GM12878 (cell line): Measurements from ENCODE around the gene RPL31. TPM values are rescaled to one million over a fixed set of nuclear protein-coding genes. Genes with fewer than 3 reads are reported as not detected.

Experiments used
- ATAC-seq: fragments of 200-7000 bp; cut with Tn5 transposase; 3 replicates; pipeline ENCODE4 v1.9.1; 2020; ENCODE audit warnings: mild to moderate bottlenecking, moderate library complexity
- BruUV-seq: library from RNA; stranded (reverse); fragments of 400-500 nt; replicated peaks from 2 replicates; lab custom pipeline; 2021; lab: Mats Ljungman, UMichigan
- CTCF ChIA-PET: fragments of 300-600 bp; sonication (Branson Sonifier 250); formaldehyde crosslinking; extraction: SDS; loops from one replicate; lab custom pipeline; 2021; ENCODE audit warnings: inconsistent platforms; lab: Yijun Ruan, JAX
- POLR2A ChIA-PET: fragments of 350-600 bp; formaldehyde crosslinking; extraction: SDS; loops from one replicate; lab custom pipeline; 2021; ENCODE audit warnings: inconsistent platforms; lab: Charles Lee
- RAD21 ChIA-PET: fragments of 300-600 bp; sonication (Branson Sonifier 250); formaldehyde crosslinking; loops from one replicate; lab custom pipeline; 2023; ENCODE audit warnings: antibody characterized with exemption; ENCODE audit not compliant: unreplicated experiment; lab: Charles Lee
- SMC1A ChIA-PET: fragments of 300-600 bp; sonication (Branson Sonifier 250); formaldehyde crosslinking; loops from one replicate; lab custom pipeline; 2023; ENCODE audit not compliant: unreplicated experiment, uncharacterized antibody; lab: Charles Lee
- DNase-seq: peaks from one replicate; pipeline ENCODE4 v3.0.0-alpha.2; 2011; ENCODE audit warnings: low read depth, low spot score
- FAIRE-seq: peaks from 3 replicates; lab custom pipeline; 2011; peaks lifted over from hg19 to GRCh38; lab: Jason Lieb, UNC
- H2AFZ ChIP-seq: 2 replicates; pipeline ENCODE4 v1.6.0; 2011; ENCODE audit warnings: low read depth, low read length, control low read depth; ENCODE audit not compliant: control insufficient read depth
- H3K27ac ChIP-seq: 2 replicates; pipeline ENCODE4 v1.5.1; 2011; ENCODE audit warnings: control low read depth; ENCODE audit not compliant: control insufficient read depth, insufficient read depth
- H3K27me3 ChIP-seq, 2 experiments: replicated peaks in 1 of 2; 2 replicates each; pipeline versions ENCODE4 v1.6.0 to v1.6.1; 2011; ENCODE audit warnings: low read length in 1 of 2; ENCODE audit not compliant: control insufficient read depth in 2 of 2, insufficient read depth in 2 of 2
- H3K36me3 ChIP-seq, 2 experiments: 2 replicates each; pipeline ENCODE4 v1.5.1; 2011; ENCODE audit warnings: low read length in 1 of 2; ENCODE audit not compliant: control insufficient read depth in 2 of 2, insufficient read depth in 2 of 2
- H3K4me1 ChIP-seq: 2 replicates; pipeline ENCODE4 v1.6.1; 2011; ENCODE audit warnings: mild to moderate bottlenecking, low read length, moderate library complexity, mixed read lengths; ENCODE audit not compliant: control insufficient read depth, insufficient read depth
- H3K4me2 ChIP-seq: 2 replicates; pipeline ENCODE4 v1.6.0; 2011; ENCODE audit warnings: control low read depth; ENCODE audit not compliant: control insufficient read depth, insufficient read depth
- H3K4me3 ChIP-seq: fragments of 200-600 bp; sonication (generic); 2 replicates; pipeline ENCODE4 v1.5.1; 2016
- H3K79me2 ChIP-seq: 2 replicates; pipeline ENCODE4 v1.6.0; 2011; ENCODE audit warnings: low read length; ENCODE audit not compliant: control insufficient read depth, insufficient read depth
- H3K9ac ChIP-seq: 2 replicates; pipeline ENCODE4 v1.8.0; 2011; ENCODE audit warnings: low read length, control low read depth, mixed read lengths; ENCODE audit not compliant: control insufficient read depth, insufficient read depth
- H3K9me3 ChIP-seq: replicated peaks from 3 replicates; pipeline ENCODE4 v1.5.1; 2011; ENCODE audit warnings: mild to moderate bottlenecking, low read length; ENCODE audit not compliant: control insufficient read depth, insufficient read depth
- H4K20me1 ChIP-seq: 2 replicates; pipeline ENCODE4 v1.6.0; 2011; ENCODE audit not compliant: control insufficient read depth, insufficient read depth
- HCFC1 ChIP-seq: fragments of 150-350 bp; IDR thresholded peaks from 2 replicates; pipeline ENCODE4 v1.6.1; 2014; ENCODE audit warnings: low read length
- KDM1A ChIP-seq: fragments of 200-600 bp; sonication (generic); IDR thresholded peaks from 2 replicates; pipeline ENCODE4 v1.6.1; 2016; ENCODE audit warnings: borderline replicate concordance
- NFIC ChIP-seq: IDR thresholded peaks from 2 replicates; pipeline ENCODE4 v1.6.1; 2012; ENCODE audit warnings: low read depth, mild to moderate bottlenecking, inconsistent platforms, low read length, moderate library complexity
- POLR2A ChIP-seq: IDR thresholded peaks from 2 replicates; pipeline ENCODE4 v1.6.1; 2011; ENCODE audit warnings: low read depth, mild to moderate bottlenecking, low read length
- RFX5 ChIP-seq: IDR thresholded peaks from 2 replicates; pipeline ENCODE4 v1.6.1; 2011; ENCODE audit warnings: low read depth, low read length, improper control_type of control experiment
- RUNX3 ChIP-seq: IDR thresholded peaks from 2 replicates; pipeline ENCODE4 v1.6.1; 2012; ENCODE audit warnings: low read length, inconsistent platforms
- SIX5 ChIP-seq: IDR thresholded peaks from 2 replicates; pipeline ENCODE4 v1.6.1; 2011; ENCODE audit warnings: mild to moderate bottlenecking, low read depth, low read length, moderate library complexity; ENCODE audit not compliant: severe bottlenecking
- SREBF2 ChIP-seq: IDR thresholded peaks from 2 replicates; pipeline ENCODE4 v1.6.1; 2012; ENCODE audit warnings: mild to moderate bottlenecking, low read length
- WGBS: methylation state at CpG from one replicate; pipeline ENCODE4 v1.1.6; 2016; ENCODE audit warnings: low lambda C conversion rate; ENCODE audit not compliant: insufficient replicate concordance, insufficient coverage; ENCODE audit errors: missing lambda C conversion rate; 5-methylcytosine and 5-hydroxymethylcytosine counted together
- in situ Hi-C: fragments of 300-500 bp; cut with MboI; formaldehyde crosslinking; loops from 9 replicates; pipeline ENCODE4 v1.14.3; 2018; ENCODE audit warnings: mixed read lengths
- intact Hi-C: fragments of 100-400 bp; cut with micrococcal nuclease; formaldehyde crosslinking; loops from one replicate; pipeline ENCODE4 v1.14.2; 2022; ENCODE audit not compliant: unreplicated experiment
- polyA plus RNA-seq, 11 experiments: library from polyadenylated mRNA; depleted of rRNA in 4 of 11; unstranded in 6 of 11; stranded (reverse) in 5 of 11; fragments of >200 nt; fragmentation: Nextera tagmentation in 4 of 11; fragmentation: Illumina TruSeq in 1 of 11; extraction: Ambion mirVana in 4 of 11; extraction: Trizol in 1 of 11; gene quantifications; 1 replicate in 1 of 11; 2 replicates in 10 of 11; pipeline versions ENCODE4 v1.2.1 to v1.2.3, GENCODE V29; 2011 to 2016; ENCODE audit warnings: inconsistent platforms in 2 of 11, missing spikeins in 2 of 11, low read depth in 1 of 11
- total RNA-seq, 4 experiments: library from RNA; depleted of rRNA in 3 of 4; stranded (reverse); fragments of >200 nt in 3 of 4; fragmentation: Illumina TruSeq in 1 of 4; extraction: Trizol in 1 of 4; gene quantifications; 2 replicates each; pipeline versions ENCODE4 v1.2.1 to v1.2.3, GENCODE V29; 2013 to 2021
- TF ChIP-seq, protein P1 (sequence below), 3 experiments: IDR thresholded peaks in 2 of 3; conservative IDR thresholded peaks in 1 of 3; 2 replicates each; pipeline ENCODE4 v1.5.1; 2011; ENCODE audit warnings: low read depth in 3 of 3, low read length in 3 of 3, mild to moderate bottlenecking in 3 of 3, control low read depth in 2 of 3, moderate library complexity in 2 of 3, inconsistent platforms in 1 of 3, mixed read lengths in 1 of 3; ENCODE audit not compliant: control insufficient read depth in 2 of 3, insufficient read depth in 1 of 3; ENCODE audit errors: extremely low read depth in 1 of 3
- TF ChIP-seq, protein P2 (sequence below): IDR thresholded peaks from 2 replicates; pipeline ENCODE4 v1.6.1; 2012; ENCODE audit warnings: low read depth, low read length, improper control_type of control experiment

The RPL31 gene
- total and polyA plus RNA-seq, 10 of the 15 experiments (the other 5 are each of a cell fraction or from before 2014, with no cell fraction given): 1,643 to 8,551 (median 2,208) TPM

DNA sequence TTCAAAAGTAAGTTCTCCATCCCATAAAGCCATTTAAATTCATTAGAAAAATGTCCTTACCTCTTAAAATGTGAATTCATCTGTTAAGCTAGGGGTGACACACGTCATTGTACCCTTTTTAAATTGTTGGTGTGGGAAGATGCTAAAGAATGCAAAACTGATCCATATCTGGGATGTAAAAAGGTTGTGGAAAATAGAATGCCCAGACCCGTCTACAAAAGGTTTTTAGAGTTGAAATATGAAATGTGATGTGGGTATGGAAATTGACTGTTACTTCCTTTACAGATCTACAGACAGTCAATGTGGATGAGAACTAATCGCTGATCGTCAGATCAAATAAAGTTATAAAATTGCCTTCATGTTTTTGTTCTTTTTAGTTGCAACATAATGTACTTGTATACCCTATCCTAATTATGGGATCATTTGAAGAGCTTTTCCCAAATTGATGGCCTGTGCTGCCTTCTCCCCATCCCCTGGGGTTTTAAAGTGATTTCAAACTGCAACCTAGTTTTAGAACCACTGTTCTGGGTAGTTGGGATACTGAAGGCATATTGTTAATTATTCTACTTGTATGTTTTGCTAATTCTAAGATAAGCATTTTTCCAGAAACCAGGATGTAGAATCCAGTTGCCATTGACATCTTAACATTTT, 4.1 kb downstream of the RPL31 start:
- in situ Hi-C loops: no loop called here
- peaks cover 4% of the 10 kb centered on the region for H4K20me1 ChIP-seq
- SMC1A ChIA-PET: interaction anchor here (0.8 kb wide), 1 partner anchor 148 kb away, joined by 3 read pairs; no protein-coding TSS in a partner anchor
- intact Hi-C loops: no loop called here
- peaks cover 17 to 44% of the 10 kb centered on the region in 2 experiments for H3K36me3 ChIP-seq
- no peak overlapping the region for H2AFZ ChIP-seq
- peaks cover 2% of the 10 kb centered on the region; the same call in 2 of the 3 replicates for H3K9me3 ChIP-seq
- 70% methylated on average over 4 of the region's 4 CpGs for WGBS
- POLR2A ChIA-PET: interaction anchor here (0.6 kb wide), 1 partner anchor 303 kb away, joined by 3 read pairs; no protein-coding TSS in a partner anchor
- H3K4me3 ChIP-seq: 0 out of 2 replicates have a peak overlapping the region, but pooled peaks have one; percentile 96
- H3K4me2 ChIP-seq: no peak overlapping the region
- TF ChIP-seq NFIC: no peak
- TF ChIP-seq, protein P1, sequence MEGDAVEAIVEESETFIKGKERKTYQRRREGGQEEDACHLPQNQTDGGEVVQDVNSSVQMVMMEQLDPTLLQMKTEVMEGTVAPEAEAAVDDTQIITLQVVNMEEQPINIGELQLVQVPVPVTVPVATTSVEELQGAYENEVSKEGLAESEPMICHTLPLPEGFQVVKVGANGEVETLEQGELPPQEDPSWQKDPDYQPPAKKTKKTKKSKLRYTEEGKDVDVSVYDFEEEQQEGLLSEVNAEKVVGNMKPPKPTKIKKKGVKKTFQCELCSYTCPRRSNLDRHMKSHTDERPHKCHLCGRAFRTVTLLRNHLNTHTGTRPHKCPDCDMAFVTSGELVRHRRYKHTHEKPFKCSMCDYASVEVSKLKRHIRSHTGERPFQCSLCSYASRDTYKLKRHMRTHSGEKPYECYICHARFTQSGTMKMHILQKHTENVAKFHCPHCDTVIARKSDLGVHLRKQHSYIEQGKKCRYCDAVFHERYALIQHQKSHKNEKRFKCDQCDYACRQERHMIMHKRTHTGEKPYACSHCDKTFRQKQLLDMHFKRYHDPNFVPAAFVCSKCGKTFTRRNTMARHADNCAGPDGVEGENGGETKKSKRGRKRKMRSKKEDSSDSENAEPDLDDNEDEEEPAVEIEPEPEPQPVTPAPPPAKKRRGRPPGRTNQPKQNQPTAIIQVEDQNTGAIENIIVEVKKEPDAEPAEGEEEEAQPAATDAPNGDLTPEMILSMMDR (IDR thresholded peaks at IDR 0.05 in 2 of 3, conservative IDR thresholded peaks at IDR 0.05 in 1 of 3; ENCODE audit: control insufficient read depth in 2 of 3, extremely low read depth in 1 of 3, insufficient read depth in 1 of 3, low read depth in 3 of 3, low read length in 3 of 3): no peak
- no peak for TF ChIP-seq KDM1A
- no peak for TF ChIP-seq HCFC1
- TF ChIP-seq POLR2A: no peak; the same call in 1 of the 2 replicates
- no peak for TF ChIP-seq RFX5
- TF ChIP-seq SREBF2: no peak
- TF ChIP-seq RUNX3: no peak
- TF ChIP-seq, protein P2, sequence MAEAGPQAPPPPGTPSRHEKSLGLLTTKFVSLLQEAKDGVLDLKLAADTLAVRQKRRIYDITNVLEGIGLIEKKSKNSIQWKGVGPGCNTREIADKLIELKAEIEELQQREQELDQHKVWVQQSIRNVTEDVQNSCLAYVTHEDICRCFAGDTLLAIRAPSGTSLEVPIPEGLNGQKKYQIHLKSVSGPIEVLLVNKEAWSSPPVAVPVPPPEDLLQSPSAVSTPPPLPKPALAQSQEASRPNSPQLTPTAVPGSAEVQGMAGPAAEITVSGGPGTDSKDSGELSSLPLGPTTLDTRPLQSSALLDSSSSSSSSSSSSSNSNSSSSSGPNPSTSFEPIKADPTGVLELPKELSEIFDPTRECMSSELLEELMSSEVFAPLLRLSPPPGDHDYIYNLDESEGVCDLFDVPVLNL: no peak
- no peak for TF ChIP-seq SIX5
- ATAC-seq: no peak
- RAD21 ChIA-PET: no interaction called here
- CTCF ChIA-PET: interaction anchor here (0.7 kb wide), 1 partner anchor 8 kb away, joined by 3 read pairs; no protein-coding TSS in a partner anchor
- H3K9ac ChIP-seq: no peak overlapping the region
- no peaks in the 10 kb centered on the region for H3K27me3 ChIP-seq
- FAIRE-seq: no peak
- BruUV-seq: no TSS peak
- H3K79me2 ChIP-seq: peaks cover 52% of the 10 kb centered on the region
- H3K4me1 ChIP-seq: peaks cover 21% of the 10 kb centered on the region
- DNase-seq: no peak
- no peak overlapping the region for H3K27ac ChIP-seq
